Kasumi-1 (cell line): ENCODE data around the gene ITPR2.

Experiments used
- DNase-seq, 2 experiments: peaks; one replicate each; lab custom pipeline; 2025; lab: John Stamatoyannopoulos, UW

Gene ITPR2

DNA sequence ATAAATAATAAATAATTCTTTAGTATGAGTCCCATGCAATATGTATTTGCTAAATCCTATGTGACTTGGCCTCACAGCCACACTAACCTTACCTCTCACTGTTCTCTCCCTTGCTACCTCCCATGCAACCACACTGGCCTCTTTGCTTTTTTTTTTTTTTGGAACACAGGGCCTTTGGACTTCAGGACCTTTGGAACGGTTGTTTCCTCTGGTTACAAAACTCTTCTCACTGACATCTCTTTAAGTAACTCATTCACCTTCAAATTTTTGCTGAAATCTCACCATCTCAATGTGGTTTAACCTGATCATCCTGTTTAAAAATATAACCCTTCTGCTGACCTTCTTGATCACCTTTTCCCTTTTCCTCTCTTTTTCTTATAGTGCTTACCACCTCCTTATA, 443.7 kb downstream of the ITPR2 start:
- no peak for DNase-seq

DNA sequence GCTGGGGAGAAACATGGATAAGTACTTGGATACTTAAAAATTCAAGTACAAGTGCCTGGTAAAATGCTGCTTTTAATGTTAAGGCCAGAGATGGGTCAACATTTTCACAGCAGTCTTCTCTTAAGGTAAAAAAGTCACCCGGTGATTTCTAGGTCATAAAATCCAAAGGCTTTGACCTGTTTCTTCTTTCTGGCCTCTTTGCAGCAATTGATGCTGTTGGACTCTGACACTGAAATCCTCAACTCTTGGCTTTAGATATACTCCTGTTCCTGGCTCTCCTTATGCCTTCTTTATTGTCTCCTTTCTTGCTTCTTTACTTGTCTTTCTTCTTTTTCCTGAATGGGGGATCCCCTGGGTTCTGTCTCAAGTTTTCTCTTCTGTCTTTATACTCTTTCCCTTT, 448.5 kb downstream of the ITPR2 start:
- no peak for DNase-seq

DNA sequence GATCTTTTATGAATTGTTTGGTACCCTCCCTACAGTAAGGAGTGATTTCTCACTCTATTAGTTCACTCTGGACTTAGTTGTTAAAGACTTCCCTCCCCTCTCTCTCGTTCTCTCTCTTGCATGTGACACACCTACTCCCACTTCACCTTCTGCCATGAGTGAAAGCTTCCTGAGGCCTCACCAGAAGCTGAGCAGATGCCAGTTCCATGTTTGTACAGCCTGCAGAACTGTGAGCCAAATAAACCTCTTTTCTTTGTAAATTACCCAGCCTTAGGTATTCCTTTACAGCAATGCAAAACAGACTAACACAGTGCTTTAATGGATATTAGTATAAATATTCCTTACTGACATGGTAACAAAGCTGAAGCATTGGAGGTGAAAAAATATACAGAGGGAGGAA, 450.0 kb downstream of the ITPR2 start:
- no peak for DNase-seq

DNA sequence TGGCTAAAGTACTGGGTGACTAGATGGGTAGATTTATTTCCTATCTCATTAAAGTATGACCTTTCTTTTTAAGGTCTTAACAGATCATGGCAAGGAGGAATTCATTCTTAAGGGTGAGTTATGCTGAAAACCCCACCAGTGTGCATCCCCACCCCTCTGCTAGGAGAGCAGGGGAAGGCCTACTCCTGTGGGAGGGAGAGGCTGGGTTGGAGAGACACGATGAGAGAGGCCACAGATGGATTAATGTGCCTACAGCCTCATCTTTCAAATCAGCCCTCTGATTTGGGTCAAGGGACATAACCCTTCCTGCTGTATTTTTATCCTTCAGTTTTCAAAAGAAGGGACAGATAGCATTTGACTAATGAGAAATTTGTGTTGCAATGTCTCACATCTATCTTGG, 452.1 kb downstream of the ITPR2 start:
- DNase-seq: no peak

DNA sequence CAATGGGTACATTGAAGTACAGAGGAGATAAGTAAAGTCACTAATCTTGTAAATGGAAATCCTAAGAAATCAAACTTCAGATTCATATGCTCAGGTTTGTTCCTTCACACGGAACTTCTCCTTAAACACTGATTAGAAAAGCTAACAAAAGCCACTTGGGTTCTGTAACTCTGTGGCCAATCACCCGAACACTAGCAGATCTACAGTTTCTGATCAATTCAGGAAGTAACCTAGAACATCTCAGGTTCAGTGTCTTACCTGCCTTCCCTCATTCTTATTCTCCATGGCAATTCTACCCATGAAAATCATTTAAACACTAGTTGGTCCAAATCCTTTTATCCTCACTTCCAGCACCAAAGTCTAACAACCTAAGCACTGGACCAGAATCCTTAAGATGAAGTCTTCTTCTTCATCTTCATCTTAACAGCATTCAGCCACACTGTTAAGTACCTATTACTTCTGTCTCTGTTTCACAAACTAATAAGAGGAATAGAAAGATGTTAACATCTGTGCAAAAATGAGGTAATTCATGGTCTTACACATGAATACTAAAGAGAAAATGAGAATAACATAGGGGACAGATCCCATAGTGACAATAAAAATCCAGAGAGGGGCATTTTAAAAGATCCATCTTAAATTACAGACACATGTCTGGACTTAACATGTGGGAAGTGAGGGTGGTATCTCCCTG, 453.1 kb downstream of the ITPR2 start:
- no peak for DNase-seq

DNA sequence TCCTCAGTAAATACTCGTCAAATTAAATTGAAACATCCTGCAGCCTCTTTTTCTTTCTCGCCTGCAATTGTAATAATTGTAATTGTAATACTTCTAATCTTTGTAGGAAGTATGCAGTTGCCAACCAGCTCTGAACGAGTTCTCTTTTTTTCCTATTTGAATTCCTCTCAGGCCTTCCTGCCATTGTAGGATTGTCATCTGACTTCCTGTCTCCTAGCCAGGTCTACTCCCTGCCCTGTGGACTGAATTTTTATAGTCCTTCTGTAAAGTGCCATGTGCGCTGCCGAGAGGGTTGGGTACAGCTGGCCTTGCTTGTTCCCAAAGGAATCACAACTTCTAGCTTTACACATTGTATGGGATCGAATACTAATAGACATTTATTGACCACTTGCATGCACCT, 454.3 kb downstream of the ITPR2 start:
- peak; percentile 19 to 50 for DNase-seq

DNA sequence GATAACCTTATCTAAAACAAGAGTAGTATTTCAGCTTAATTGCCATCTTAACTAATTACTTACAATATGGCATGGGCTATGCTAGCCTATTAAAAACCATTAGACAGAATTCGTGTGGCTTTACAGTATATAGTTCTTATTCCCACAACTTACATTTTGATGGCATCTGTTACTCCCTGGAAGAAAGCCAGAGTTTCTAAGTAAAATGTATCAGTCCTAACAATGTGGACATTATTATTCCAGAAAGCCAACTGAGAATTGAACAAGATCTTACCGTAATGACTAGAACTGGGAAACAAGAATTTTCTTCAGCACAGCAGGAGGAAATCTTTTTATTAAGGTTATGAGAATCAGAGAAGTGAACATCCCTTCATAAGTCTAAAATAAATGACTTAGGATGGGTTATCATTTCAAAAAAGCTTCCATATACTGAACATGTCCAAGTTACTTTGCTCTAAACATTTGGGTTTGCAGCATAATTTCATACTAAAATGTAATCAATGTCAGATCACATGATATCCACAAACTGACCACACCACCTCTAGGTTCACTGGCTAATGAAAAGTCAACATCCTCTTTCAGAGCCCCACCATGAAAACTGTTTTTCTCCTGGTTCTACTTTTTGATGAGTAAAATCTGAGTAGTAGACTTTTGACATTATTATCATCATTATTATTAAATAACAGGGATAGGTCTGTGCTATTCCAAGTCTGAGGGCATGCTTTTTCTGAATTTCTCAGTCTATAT, 457.9 kb downstream of the ITPR2 start:
- DNase-seq: no peak

DNA sequence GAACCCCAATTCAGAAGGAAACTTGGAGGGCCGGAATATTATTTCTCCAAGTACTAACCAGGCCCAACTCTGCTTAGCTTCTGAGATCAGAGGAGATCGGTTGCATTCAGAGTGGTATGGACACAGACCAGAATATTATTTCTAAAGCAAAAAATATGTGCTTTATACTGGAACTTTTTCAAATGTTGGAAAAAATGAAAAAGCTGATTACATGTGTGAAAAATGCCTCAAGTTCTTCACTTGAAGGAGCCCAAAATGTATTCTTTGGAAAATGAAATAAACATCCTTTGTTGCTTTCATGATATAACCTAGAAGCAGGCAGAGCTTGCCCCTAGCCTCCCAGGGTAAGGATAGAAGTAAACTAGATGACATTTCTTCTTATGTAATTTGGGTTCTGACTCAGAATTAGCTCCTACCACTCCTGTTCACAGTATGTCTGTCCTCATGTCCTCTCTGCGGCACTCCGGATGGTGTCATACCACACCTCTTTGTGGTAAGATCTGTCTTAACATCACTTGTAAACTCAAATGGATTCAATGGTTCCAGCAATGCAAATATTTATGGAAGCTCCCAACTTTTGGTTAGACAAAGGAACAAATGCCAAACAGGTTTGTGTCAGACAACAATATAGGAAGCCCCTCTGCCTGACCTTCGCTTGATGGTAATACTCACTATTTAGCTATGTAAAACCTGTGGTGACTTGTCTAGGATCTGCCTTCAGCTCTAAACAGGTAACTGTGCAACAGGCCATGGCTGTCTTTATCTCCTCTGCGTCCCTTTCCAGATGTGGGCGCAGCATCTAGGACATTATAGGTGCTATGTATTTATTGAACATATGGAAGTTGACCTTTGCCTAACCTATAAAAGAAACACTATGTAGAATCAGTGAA, 459.1 kb downstream of the ITPR2 start:
- no peak for DNase-seq

DNA sequence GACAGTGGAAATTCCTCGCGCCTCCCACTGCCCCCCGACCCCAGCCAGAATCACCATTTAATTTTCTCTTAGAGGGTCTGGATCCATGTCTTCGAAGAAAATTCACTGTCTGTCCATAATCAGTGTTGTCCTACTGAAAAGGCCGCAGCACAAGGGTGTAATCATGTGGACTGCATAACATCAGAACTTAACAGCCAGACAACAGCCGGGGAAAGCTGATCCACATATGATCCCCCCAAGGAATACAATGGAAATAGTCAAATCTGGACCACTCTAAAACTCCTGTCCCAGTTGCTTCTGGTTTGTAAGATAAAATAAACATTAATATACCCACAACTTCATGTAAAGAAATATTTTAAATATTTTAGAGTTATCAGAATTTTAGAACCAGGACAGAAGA, 460.1 kb downstream of the ITPR2 start:
- DNase-seq: no peak

DNA sequence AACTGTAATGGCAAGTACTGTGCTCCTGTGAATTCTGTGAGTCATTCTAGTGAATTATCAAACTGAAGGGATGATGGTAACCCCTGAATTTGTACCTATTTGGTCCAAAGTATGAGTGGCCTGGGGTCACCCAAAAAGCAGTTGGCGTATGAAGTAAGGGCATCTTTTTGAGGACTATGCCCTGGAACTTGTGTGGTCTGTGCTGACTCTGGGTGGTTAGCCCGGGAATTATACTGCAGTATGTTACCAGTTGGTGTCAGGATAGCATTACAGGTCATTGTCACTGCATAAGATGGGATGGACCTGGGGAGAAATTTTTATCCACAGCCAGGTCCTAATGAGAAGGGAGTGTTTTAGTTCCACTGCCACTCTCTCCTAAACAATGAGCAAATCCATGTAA, 462.9 kb downstream of the ITPR2 start:
- no peak for DNase-seq

DNA sequence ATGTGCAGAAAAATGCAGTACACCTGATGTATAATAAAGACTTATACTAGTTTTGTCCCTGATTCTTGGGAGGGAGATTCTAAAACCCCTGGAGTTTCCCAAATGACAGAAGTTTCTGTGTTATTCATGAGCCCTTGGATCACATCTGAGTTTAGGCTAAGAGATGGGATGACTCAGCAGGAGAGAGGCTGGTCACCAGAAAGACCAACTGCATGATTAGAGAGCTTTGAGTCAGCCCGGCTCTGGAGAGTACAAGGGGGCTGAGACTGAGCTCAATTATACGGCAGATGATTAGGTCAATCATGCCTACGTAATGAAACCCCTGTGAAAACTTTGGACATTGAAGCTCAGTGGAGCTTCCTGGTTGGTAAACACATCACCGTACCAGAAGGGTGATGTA, 463.4 kb downstream of the ITPR2 start:
- DNase-seq: no peak

DNA sequence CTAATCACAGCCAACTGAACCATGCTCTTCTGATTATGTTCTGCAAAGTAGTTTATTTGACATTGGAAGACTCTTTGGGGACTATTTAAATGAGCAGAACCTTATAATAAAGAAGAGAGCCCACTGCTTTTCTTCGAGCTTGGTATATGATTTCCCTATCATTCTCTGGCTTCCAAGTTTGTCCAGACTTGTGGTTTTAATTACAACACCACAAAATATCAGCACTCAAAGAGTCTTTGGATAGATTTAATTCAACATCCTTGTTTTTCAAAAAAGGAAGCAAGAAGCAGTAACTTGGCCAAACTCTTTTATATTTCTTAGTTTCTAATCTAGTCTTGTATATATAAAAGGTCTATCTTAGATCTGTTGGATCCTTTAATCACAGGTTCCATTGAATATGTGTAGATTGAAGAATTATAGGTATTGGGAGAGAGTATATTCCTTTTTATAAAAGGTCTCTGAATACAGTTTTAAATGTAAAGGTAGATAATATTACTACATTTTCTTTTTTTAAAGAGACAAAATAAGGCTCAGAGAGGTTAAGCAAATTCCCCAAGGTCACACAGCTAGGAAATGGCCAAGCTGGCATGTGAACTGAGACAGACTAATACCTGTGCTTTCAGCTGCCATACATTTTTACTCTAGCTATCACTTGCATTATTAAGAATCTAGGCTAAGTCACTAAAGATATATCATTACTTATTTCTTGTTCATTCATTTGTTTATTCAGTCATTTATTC, 464.8 kb downstream of the ITPR2 start:
- DNase-seq: no peak

DNA sequence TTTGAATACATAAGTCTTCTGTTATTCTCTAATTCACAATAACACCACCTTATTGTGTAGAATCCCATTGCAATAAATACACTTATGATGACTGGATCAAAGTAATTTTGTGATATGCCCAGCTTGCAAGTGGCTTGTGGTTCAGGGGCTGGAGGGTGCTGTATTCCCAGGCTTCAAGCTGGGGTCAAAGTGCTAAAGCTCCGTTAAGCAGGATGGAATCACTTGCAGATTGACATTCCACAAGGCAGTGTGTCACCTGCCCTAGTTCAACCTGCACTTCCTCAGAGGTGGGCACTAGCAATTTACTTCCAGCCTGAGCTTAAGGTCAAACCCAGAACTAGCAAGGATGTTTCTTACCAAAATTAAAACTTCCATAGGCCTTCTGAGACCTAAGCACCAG, 471.0 kb downstream of the ITPR2 start:
- no peak for DNase-seq

DNA sequence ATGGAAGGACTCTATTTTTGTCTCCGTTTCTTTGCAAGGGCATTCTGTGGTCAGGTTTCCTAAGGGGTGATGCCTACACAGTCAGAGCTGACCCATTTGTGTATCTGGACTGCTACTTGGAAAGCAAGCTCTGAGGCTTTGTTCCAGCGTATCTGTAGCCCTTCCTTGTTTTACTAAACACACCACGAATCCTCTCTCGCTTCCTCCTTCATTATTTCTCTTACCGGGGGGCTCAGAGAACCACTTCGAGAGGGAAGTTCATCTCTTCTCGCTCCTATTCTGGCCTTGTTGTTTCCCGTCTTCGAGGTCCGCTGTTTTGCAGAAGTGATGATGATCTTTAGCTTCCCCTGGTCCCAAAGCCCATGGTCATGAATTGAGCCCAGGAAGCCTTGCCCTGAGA, 472.9 kb downstream of the ITPR2 start:
- no peak for DNase-seq

DNA sequence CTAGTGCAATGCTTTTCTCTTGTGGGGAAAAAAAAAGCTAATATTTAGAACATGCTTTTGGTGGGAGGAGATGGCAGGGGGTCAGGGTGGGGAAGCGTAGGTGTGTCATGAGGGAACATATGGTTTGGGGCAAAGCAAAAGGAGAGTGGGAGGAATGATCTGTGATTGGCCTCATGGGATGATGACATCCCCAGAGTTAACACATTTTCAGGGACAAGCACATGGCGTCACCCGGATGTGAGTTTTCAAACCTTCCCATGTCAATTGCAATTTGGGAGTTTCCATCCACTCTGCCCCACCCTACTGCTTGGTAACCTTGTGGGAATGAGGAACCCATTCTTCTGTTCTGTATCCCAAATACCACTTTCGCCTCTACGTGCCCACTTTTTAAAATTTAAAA, 473.4 kb downstream of the ITPR2 start:
- DNase-seq: no peak

DNA sequence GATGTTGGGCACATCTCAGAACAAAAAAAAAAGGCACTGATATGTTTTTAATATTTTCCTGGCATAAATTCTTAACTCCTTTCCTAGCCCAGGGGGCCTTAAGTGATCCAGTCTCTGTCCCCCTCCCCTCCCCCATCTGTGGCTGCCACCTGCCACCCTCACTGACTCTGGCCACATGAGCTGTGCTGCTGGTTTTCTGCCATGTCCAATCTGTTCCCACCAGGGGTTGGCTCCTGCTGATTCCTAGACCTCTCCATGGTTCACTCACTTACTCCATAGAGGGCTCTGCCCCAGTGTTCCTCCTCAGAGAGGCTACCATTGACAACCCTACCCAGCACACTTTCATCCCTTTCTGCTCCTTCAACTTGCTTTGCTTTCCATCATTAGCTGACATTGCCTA, 474.3 kb downstream of the ITPR2 start:
- no peak for DNase-seq

DNA sequence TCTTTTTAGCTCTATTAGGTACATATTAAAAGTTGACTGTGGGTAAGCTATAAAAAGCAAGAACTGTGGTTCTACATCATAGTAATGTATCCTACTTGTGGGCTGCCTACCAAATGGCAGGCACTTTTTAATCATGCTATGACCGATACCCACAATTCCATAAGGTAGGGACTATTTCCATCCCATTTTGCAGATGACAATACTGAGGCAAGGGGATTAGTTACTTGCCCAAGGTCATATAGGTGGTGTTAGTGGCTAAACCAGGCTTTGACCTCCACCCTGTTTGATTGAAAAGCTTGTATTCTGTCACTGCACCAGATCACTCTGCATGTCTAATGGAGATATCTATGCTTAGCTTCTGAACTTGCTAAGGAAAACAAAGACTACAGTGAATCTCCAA, 485.7 kb downstream of the ITPR2 start:
- no peak for DNase-seq

DNA sequence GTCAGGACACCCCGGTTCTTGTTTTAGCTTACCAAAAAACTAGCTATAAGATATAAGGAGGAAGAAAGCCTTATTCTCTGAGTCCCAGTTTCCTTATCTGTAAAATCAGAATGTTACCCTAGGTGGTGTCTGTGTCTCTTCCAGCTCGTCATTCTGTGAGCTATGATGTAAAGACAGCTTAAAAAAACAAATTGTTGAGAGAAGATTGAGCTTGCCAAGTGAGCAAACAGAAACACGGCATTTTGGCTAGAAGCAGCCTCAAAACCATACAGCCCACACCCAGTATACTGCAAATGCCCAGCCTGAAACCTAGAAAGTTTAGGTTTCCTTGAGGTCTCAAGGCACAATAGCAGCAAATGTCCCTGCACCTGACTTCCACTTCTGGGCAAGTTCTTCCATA, 486.3 kb downstream of the ITPR2 start:
- no peak for DNase-seq

DNA sequence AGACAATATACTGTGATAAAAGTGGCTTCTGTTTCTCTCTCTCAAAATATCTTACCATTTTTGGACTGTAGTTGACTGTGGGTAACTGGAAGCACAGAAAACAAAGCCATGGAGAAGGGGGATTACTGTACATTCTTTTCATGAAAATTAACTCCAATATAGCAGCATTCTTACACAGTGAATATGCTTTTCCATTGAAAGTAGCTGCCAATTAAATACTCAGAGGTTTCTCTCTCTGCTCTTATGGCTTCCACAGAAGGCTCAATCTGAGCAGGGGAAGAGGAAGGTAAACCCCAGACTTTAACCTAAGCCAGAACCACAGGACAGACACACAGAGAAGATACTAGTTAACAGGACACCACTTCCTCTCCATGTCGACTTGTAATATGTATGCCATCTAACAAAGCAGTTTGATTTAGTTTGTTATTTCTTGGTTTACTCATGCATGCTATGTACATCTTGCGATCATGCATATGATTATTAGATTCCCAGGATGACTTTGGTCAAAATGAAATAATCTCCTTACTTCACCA, 487.5 kb downstream of the ITPR2 start:
- peak; percentile 14 to 29 for DNase-seq

DNA sequence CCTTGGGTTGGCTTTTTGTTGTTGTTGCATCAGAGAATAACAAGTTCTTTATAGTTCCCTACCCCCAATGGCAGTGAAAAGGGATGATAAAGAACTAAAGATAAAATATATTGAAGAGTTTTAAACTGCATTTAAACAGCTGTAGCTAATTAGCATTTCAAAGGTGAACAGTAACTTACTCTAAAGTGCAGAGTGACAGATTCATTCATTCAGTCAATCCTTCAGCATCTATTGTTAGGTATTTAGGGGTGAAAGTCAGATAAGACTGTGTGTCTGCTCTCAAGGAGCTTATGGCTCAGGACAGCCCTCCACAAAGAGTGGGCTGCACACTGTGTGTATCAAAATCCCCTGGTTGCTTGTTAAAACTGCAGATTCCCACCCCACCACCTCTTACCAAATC, 491.5 kb downstream of the ITPR2 start:
- no peak for DNase-seq

DNA sequence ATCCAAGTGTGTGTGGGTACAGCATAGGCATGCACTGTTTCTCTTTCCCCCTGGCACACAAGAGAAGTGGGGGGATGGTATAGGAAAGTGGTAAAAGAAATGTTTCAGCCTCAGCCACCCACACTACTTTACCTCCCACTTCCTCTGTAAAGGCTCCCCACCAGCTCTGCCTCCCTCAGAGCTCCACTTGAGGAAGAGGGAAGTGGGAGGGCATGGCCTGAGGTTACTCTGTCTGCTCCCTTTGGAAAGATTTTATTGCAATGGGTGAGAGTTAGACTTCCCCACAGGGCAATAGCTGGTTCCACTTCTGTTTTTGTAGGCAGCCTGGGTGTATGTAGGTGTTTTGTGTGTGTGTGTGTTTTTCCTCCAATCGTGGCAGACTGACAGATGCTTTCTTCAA, 492.3 kb downstream of the ITPR2 start:
- DNase-seq: peak; percentile 93 to 96

DNA sequence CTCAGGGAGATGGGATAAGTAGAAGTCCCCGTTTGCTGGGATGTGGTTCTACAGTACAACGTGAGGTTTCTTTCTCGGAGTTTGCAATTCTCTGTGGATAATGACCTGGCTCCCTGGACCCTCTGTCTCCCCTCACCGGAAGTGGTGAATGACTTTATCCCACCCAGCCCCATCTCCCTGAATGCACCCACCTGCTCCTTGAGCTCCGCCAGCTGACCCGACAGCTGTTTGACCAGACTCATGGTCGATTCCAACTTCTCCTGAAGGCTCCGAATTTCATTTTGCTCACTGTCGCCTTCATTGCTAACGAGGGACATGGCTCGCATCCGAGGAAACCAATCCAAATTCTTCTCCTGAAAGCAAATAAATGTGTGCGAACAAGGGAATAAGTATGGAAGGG, 493.0 kb downstream of the ITPR2 start:
- DNase-seq: no peak
